HCT116 (cell line): ENCODE data around the gene MED31. TPM values are rescaled to one million over a fixed set of nuclear protein-coding genes. Genes with fewer than 3 reads are reported as not detected.

Experiments used
- ATAC-seq: fragments of 200-7000 bp; cut with Tn5 transposase; 2 replicates; pipeline ENCODE4 v1.9.1; 2020; ENCODE audit warnings: mild to moderate bottlenecking, moderate library complexity
- BruUV-seq: library from RNA; stranded (reverse); fragments of 400-500 nt; replicated peaks from 2 replicates; lab custom pipeline; 2021; lab: Mats Ljungman, UMichigan
- CTCF ChIA-PET: fragments of 300-600 bp; sonication (Branson Sonifier 250); formaldehyde crosslinking; loops from one replicate; lab custom pipeline; 2021; ENCODE audit warnings: antibody characterized with exemption; lab: Charles Lee
- POLR2A ChIA-PET: fragments of 300-600, 350-600 bp; sonication (Branson Sonifier 250); formaldehyde crosslinking; loops from one replicate; lab custom pipeline; 2021; ENCODE audit warnings: antibody characterized with exemption; lab: Charles Lee
- RAD21 ChIA-PET, 2 experiments: fragments of 300-600 bp; sonication (Branson Sonifier 250); formaldehyde crosslinking; loops; one replicate each; lab custom pipeline; 2023; ENCODE audit warnings: low total read pairs in 2 of 2; ENCODE audit not compliant: uncharacterized antibody in 2 of 2, unreplicated experiment in 2 of 2, low non-redundant PET in 1 of 2; lab: Charles Lee
- DNase-seq: peaks from one replicate; pipeline ENCODE4 v3.0.0-alpha.2; 2010; ENCODE audit warnings: low read depth, low spot score
- H2AFZ ChIP-seq: fragments of 200-600 bp; shearing (Covaris generic), sonication (generic); 2 replicates; pipeline ENCODE4 v1.6.1; 2017; ENCODE audit warnings: low read depth, mixed run types, mixed read lengths, antibody characterized with exemption, low read length; ENCODE audit not compliant: poor library complexity, severe bottlenecking
- H3K27ac ChIP-seq: 2 replicates; pipeline ENCODE4 v1.5.1; 2012; ENCODE audit warnings: low read depth, low read length
- H3K27me3 ChIP-seq: fragments of 200-600 bp; sonication (generic); 2 replicates; pipeline ENCODE4 v1.6.1; 2016; ENCODE audit warnings: mixed run types, low read length, mixed read lengths; ENCODE audit not compliant: insufficient read depth
- H3K36me3 ChIP-seq, 2 experiments: fragments of 200-500 bp in 1 of 2; fragments of 200-600 bp in 1 of 2; sonication (Bioruptor generic) in 1 of 2; sonication (generic) in 1 of 2; 2 replicates each; pipeline versions ENCODE4 v1.5.1 to v1.6.1; 2014 to 2016; ENCODE audit warnings: low read length in 2 of 2, inconsistent platforms in 1 of 2, mixed read lengths in 1 of 2, mixed run types in 1 of 2; ENCODE audit not compliant: insufficient read depth in 2 of 2, control insufficient read depth in 1 of 2
- H3K4me1 ChIP-seq, 2 experiments: fragments of 200-600 bp in 1 of 2; sonication (generic) in 1 of 2; 2 replicates each; pipeline versions ENCODE4 v1.5.1 to v1.6.1; 2012 to 2017; ENCODE audit warnings: low read length in 2 of 2, inconsistent platforms in 1 of 2, mild to moderate bottlenecking in 1 of 2, mixed read lengths in 1 of 2, mixed run types in 1 of 2, moderate library complexity in 1 of 2; ENCODE audit not compliant: insufficient read depth in 2 of 2, control insufficient read depth in 1 of 2
- H3K4me2 ChIP-seq: fragments of 200-600 bp; sonication (generic); 2 replicates; pipeline ENCODE4 v1.6.1; 2017; ENCODE audit warnings: mixed run types, low read length, mixed read lengths
- H3K4me3 ChIP-seq, 2 experiments: fragments of 200-600 bp in 1 of 2; sonication (generic) in 1 of 2; replicated peaks in 1 of 2; 2 replicates each; pipeline ENCODE4 v1.5.1; 2011 to 2016; ENCODE audit warnings: low read length in 2 of 2, control low read depth in 1 of 2, low read depth in 1 of 2, mild to moderate bottlenecking in 1 of 2, mixed read lengths in 1 of 2, mixed run types in 1 of 2
- H3K79me2 ChIP-seq: fragments of 200-600 bp; sonication (generic); 2 replicates; pipeline ENCODE4 v1.6.1; 2017; ENCODE audit warnings: mild to moderate bottlenecking, mixed run types, low read length, moderate library complexity, mixed read lengths; ENCODE audit not compliant: insufficient read depth
- H3K9ac ChIP-seq: fragments of 200-600 bp; sonication (generic); 2 replicates; pipeline ENCODE4 v1.6.1; 2016; ENCODE audit warnings: low read length, mixed read lengths
- H3K9me2 ChIP-seq: fragments of 200-600 bp; sonication (generic), shearing (Covaris generic); 2 replicates; pipeline ENCODE4 v1.6.1; 2017; ENCODE audit warnings: mixed run types, mild to moderate bottlenecking, moderate library complexity; ENCODE audit not compliant: insufficient read depth
- H3K9me3 ChIP-seq, 2 experiments: fragments of 200-500 bp in 1 of 2; fragments of 200-600 bp in 1 of 2; sonication (Bioruptor generic) in 1 of 2; sonication (generic) in 1 of 2; 2 replicates each; pipeline ENCODE4 v1.6.1; 2014 to 2017; ENCODE audit warnings: low read length in 2 of 2, mixed read lengths in 2 of 2, inconsistent platforms in 1 of 2, low read depth in 1 of 2, mild to moderate bottlenecking in 1 of 2, mixed run types in 1 of 2, moderate library complexity in 1 of 2; ENCODE audit not compliant: control insufficient read depth in 1 of 2, insufficient read depth in 1 of 2
- H4K20me1 ChIP-seq: fragments of 200-600 bp; sonication (generic), shearing (Covaris generic); 2 replicates; pipeline ENCODE4 v1.6.1; 2017; ENCODE audit warnings: mixed run types, mild to moderate bottlenecking, moderate library complexity; ENCODE audit not compliant: insufficient read depth
- CEBPB ChIP-seq: IDR thresholded peaks from 2 replicates; pipeline ENCODE4 v1.6.1; 2012; ENCODE audit warnings: low read depth
- EGR1 ChIP-seq: IDR thresholded peaks from 2 replicates; pipeline ENCODE4 v1.6.1; 2012; ENCODE audit warnings: low read depth
- POLR2AphosphoS5 ChIP-seq: IDR thresholded peaks from 2 replicates; pipeline ENCODE4 v1.6.1; 2011; ENCODE audit warnings: mild to moderate bottlenecking, low read depth, low read length, moderate library complexity
- RAD21 ChIP-seq: IDR thresholded peaks from 2 replicates; pipeline ENCODE4 v1.6.1; 2012; ENCODE audit warnings: low read depth, mild to moderate bottlenecking
- YY1 ChIP-seq: IDR thresholded peaks from 2 replicates; pipeline ENCODE4 v1.6.1; 2011; ENCODE audit warnings: low read length, low read depth, moderate library complexity, mild to moderate bottlenecking; ENCODE audit not compliant: insufficient replicate concordance; ENCODE audit errors: extremely low read depth
- ZBTB33 ChIP-seq: IDR thresholded peaks from 2 replicates; pipeline ENCODE4 v1.6.1; 2011; ENCODE audit warnings: mild to moderate bottlenecking, low read length, moderate library complexity; ENCODE audit not compliant: insufficient replicate concordance; ENCODE audit errors: extremely low read depth
- ZNF274 ChIP-seq: fragments of 200-500 bp; sonication (Bioruptor generic); IDR thresholded peaks from 2 replicates; pipeline ENCODE4 v1.6.1; 2014; ENCODE audit warnings: mild to moderate bottlenecking, low read depth, low read length, inconsistent platforms
- intact Hi-C: fragments of 100-400 bp; cut with micrococcal nuclease; formaldehyde crosslinking; loops from 2 replicates; pipeline ENCODE4 v1.10.0; 2022
- total RNA-seq: library from RNA; stranded (reverse); gene quantifications from one replicate; pipeline ENCODE4 v1.2.1, GENCODE V29; 2021; ENCODE audit not compliant: unreplicated experiment
- TF ChIP-seq, protein P1 (sequence below): IDR thresholded peaks from 2 replicates; pipeline ENCODE4 v1.6.1; 2012

The MED31 gene
- total RNA-seq, 1 experiment from 2014 or later: 20.3 TPM

GRCh38 chr17:6681176-6681575 lies 29.8 kb upstream of the MED31 start (continued):
- TF ChIP-seq ZBTB33: no peak
- TF ChIP-seq, all 23 proteins: peak for 0

DNA sequence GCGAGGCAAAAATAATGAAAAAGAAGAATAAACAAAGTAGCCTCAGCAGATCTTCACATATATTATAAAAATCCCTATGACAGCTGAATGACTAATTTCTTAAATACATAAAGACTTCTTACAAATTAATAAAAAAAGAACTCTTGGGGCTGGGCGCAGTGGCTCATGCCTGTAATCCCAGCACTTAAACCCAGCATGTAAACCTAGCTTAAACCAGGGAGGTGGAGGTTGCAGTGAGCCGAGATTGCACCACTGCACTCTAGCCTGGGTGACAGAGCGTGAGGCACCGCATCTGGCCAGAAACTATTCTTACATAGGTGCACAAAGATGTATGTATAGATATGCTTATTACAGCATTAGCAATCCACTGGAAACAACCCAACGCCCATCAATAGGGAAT lies 27.8 kb upstream of the MED31 start:
- H3K9me3 ChIP-seq: no peaks in the 10 kb centered on the region
- no TSS peak for BruUV-seq
- no peak overlapping the region for H3K4me3 ChIP-seq
- H3K36me3 ChIP-seq: no peaks in the 10 kb centered on the region
- TF ChIP-seq CEBPB (no peak), RAD21 (no peak), YY1 (no peak), ZNF274 (no peak), EGR1 (no peak), ZBTB33 (no peak), POLR2AphosphoS5 (no peak)
- TF ChIP-seq, protein P1, sequence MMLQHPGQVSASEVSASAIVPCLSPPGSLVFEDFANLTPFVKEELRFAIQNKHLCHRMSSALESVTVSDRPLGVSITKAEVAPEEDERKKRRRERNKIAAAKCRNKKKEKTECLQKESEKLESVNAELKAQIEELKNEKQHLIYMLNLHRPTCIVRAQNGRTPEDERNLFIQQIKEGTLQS: no peak
- H3K9ac ChIP-seq: no peak overlapping the region
- intact Hi-C loops: no loop called here
- H2AFZ ChIP-seq: no peak overlapping the region
- ChIA-PET RAD21 (no interaction called here), POLR2A (no interaction called here), CTCF (interaction anchor here (2.3 kb wide), 1 partner anchor 13 kb away, joined by 5 read pairs; no protein-coding TSS in a partner anchor)
- no peaks in the 10 kb centered on the region for H3K9me2 ChIP-seq
- H4K20me1 ChIP-seq: no peaks in the 10 kb centered on the region
- H3K27ac ChIP-seq: no peak overlapping the region
- DNase-seq (no peak), ATAC-seq (no peak)
- H3K27me3 ChIP-seq: no peaks in the 10 kb centered on the region
- no peak overlapping the region for H3K4me2 ChIP-seq
- no peaks in the 10 kb centered on the region for H3K79me2 ChIP-seq
- no peaks in the 10 kb centered on the region for H3K4me1 ChIP-seq
